GM12892 (cell line): ENCODE results near the gene SPEG.

ENCODE experiments used
- POLR2A ChIP-seq: IDR thresholded peaks from 2 replicates; pipeline ENCODE4 v1.6.1; 2011; ENCODE audit warnings: low read depth, low read length, control low read depth
- POLR2AphosphoS5 ChIP-seq: IDR thresholded peaks from 2 replicates; pipeline ENCODE4 v1.6.1; 2011; ENCODE audit warnings: low read depth, low read length, control low read depth
- TAF1 ChIP-seq: IDR thresholded peaks from 2 replicates; pipeline ENCODE4 v1.6.1; 2011; ENCODE audit warnings: low read depth, mild to moderate bottlenecking, control low read depth, low read length, borderline replicate concordance

DNA sequence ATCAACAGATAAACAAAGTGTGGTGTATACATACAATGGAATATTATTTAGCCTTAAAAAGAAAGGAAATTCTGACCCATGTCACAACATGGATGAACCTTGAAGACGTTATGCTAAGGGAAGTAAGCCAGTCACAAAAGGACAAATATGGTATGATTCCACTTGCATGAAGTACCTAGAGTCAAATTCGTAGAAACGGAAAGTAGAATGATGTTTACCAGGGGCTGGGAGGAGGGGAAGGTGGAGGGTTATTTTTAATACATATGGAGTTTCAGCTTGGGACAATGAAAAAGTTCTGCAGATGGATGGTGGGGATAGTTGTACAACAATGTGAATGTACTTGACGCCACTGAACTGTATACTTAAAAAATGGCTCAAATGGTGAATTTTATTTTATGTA lies 19.8 kb upstream of the SPEG start:
- TF ChIP-seq POLR2A (no peak), POLR2AphosphoS5 (no peak), TAF1 (no peak)
